PFSK-1 (cell line): Measurements from ENCODE around the gene ARHGEF10L.

ENCODE experiments used
- FOXP2 ChIP-seq: optimal IDR thresholded peaks from 2 replicates; pipeline ENCODE3; 2011; ENCODE audit warnings: borderline replicate concordance, control low read depth, inconsistent platforms; ENCODE audit not compliant: insufficient read depth; ENCODE audit errors: extremely low read length, extremely low read depth
- POLR2AphosphoS5 ChIP-seq: IDR thresholded peaks from 2 replicates; pipeline ENCODE4 v1.6.1; 2012; ENCODE audit warnings: low read depth, mild to moderate bottlenecking, control low read depth, low read length, moderate library complexity
- SIN3A ChIP-seq: IDR thresholded peaks from 2 replicates; pipeline ENCODE4 v1.6.1; 2012; ENCODE audit warnings: mild to moderate bottlenecking, low read length, moderate library complexity, borderline replicate concordance; ENCODE audit not compliant: insufficient read depth
- TAF1 ChIP-seq: IDR thresholded peaks from 2 replicates; pipeline ENCODE4 v1.6.1; 2012; ENCODE audit warnings: low read length, control low read depth, borderline replicate concordance; ENCODE audit not compliant: insufficient read depth
- TF ChIP-seq, protein P1 (sequence below), 2 experiments: IDR thresholded peaks; 2 replicates each; pipeline versions ENCODE4 v1.6.1 to v1.8.0; 2011 to 2012; ENCODE audit warnings: low read depth in 2 of 2, low read length in 2 of 2, control low read depth in 1 of 2, inconsistent platforms in 1 of 2, mild to moderate bottlenecking in 1 of 2, moderate library complexity in 1 of 2; ENCODE audit not compliant: insufficient read depth in 1 of 2

Gene ARHGEF10L

DNA sequence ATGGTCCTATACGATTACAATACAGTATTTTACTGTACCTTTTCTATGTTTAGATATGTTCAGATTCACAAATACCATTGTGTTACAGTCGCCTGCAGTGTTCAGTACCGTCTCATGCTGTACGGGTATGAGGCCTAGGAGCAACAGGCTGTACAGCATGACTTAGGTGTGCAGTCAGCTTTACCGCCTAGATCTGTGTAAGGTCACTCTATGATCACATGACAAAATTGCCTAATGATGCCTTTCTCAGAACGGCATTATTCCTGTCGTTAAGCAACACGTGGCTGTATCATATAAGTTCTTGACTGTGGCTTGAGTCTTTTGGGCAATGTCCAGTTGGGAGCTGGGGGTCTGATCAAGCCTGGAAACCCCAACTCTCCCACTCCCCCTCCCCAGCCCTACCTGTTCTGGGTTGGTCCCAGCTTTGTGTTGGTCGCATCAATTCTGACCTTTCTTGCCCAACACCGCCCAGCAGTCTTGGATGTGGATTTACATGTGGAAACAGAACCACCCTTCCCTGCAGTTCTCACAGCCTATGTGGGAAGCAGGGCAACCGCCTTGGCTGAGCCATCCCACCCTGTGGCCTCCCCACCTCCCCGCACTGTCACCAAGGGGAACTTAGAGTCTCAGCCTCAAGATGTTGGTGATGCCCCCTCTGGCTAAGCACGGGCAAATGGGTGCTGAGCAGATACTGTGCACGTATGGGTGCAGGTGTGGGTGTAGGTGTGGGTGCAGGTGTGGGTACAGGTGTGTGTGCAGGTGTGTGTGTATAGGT, 135.4 kb downstream of the ARHGEF10L start:
- TF ChIP-seq TAF1 (no peak), SIN3A (no peak), FOXP2 (no peak), POLR2AphosphoS5 (no peak)
- TF ChIP-seq, protein P1, sequence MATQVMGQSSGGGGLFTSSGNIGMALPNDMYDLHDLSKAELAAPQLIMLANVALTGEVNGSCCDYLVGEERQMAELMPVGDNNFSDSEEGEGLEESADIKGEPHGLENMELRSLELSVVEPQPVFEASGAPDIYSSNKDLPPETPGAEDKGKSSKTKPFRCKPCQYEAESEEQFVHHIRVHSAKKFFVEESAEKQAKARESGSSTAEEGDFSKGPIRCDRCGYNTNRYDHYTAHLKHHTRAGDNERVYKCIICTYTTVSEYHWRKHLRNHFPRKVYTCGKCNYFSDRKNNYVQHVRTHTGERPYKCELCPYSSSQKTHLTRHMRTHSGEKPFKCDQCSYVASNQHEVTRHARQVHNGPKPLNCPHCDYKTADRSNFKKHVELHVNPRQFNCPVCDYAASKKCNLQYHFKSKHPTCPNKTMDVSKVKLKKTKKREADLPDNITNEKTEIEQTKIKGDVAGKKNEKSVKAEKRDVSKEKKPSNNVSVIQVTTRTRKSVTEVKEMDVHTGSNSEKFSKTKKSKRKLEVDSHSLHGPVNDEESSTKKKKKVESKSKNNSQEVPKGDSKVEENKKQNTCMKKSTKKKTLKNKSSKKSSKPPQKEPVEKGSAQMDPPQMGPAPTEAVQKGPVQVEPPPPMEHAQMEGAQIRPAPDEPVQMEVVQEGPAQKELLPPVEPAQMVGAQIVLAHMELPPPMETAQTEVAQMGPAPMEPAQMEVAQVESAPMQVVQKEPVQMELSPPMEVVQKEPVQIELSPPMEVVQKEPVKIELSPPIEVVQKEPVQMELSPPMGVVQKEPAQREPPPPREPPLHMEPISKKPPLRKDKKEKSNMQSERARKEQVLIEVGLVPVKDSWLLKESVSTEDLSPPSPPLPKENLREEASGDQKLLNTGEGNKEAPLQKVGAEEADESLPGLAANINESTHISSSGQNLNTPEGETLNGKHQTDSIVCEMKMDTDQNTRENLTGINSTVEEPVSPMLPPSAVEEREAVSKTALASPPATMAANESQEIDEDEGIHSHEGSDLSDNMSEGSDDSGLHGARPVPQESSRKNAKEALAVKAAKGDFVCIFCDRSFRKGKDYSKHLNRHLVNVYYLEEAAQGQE (IDR thresholded peaks at IDR 0.05; ENCODE audit: insufficient read depth in 1 of 2, low read depth in 2 of 2, low read length in 2 of 2): no peak

- no peak for TF ChIP-seq TAF1
- TF ChIP-seq FOXP2: no peak
- TF ChIP-seq, protein P1 (IDR thresholded peaks at IDR 0.05; ENCODE audit: insufficient read depth in 1 of 2, low read depth in 2 of 2, low read length in 2 of 2): no peak
- TF ChIP-seq SIN3A: no peak
- TF ChIP-seq POLR2AphosphoS5: no peak
Observed at GRCh38 chr1:17675744-17676143, 136.2 kb downstream of the ARHGEF10L start.

GRCh38 chr1:17676387-17677060, 137.0 kb downstream of the ARHGEF10L start:
- no peak for TF ChIP-seq POLR2AphosphoS5
- TF ChIP-seq SIN3A: no peak
- TF ChIP-seq, protein P1 (IDR thresholded peaks at IDR 0.05; ENCODE audit: insufficient read depth in 1 of 2, low read depth in 2 of 2, low read length in 2 of 2): no peak
- TF ChIP-seq TAF1: no peak

GRCh38 chr1:17678011-17678410, 138.5 kb downstream of the ARHGEF10L start:
- no peak for TF ChIP-seq SIN3A

DNA sequence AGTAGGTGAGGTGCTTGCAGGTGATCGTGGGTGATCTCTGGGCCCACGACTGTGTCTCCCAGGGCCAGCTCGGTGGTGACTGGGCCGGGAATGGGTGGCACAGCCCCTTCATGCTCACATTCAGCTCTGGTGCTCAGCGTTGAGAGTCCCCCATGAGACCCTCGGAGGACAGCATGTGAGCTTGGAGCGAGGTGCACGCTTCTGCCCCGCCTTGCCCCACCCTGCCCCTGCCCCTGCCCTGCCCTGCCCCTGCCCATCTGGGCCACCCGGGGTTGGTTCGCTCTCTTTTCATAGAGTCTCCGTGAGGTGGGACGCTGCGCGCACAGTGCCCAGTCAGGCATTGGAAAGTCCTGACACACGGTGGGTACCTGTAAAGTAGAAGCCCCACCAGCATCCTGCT, 140.4 kb downstream of the ARHGEF10L start:
- no peak for TF ChIP-seq SIN3A
- no peak for TF ChIP-seq POLR2AphosphoS5
- TF ChIP-seq FOXP2: no peak
- no peak for TF ChIP-seq TAF1
- TF ChIP-seq, protein P1 (IDR thresholded peaks at IDR 0.05; ENCODE audit: insufficient read depth in 1 of 2, low read depth in 2 of 2, low read length in 2 of 2): no peak
